OCI-LY7 (cell line): ENCODE measurements around the gene PATJ.

Experiments
- CTCF ChIP-seq: fragments of 200-600 bp; sonication (generic); conservative IDR thresholded peaks from 2 replicates; pipeline ENCODE4 v1.5.1; 2014; ENCODE audit warnings: mild to moderate bottlenecking, antibody characterized with exemption, low read length, moderate library complexity, mixed read lengths
- EZH2phosphoT487 ChIP-seq: fragments of 200-600 bp; sonication (generic); IDR thresholded peaks from 2 replicates; pipeline ENCODE4 v1.6.1; 2018; ENCODE audit warnings: low read depth, borderline replicate concordance, mild to moderate bottlenecking, mixed run types, antibody characterized with exemption, low read length, moderate library complexity, mixed read lengths

DNA sequence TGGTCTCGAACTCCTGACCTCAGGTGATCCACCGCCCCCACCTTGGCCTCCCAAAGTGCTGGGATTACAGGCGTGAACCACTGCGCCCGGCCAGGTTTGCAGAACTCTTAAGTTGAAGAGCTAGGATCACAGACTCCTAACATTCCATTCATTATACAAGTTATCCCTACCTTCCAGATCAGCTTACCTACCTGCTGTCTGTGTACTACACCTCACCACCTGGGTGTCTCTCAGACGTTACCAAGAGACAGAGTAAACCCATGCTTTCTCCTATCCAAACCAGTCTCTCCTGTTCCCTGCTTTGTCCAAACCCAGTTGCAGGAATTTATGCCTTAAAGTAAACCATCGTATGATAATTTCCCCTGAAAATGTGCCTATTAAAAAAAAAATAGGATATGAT lies 329.4 kb downstream of the PATJ start:
- TF ChIP-seq CTCF = no peak
- TF ChIP-seq EZH2phosphoT487 = no peak
